Right kidney (tissue), 9 donors: ENCODE data around the gene PRKRA.

Experiments used
- DNase-seq: peaks from one replicate; pipeline ENCODE4 v3.0.0-alpha.2; 2016
- long read RNA-seq, 8 donors: transcript quantifications; one replicate each; lab custom pipeline, GENCODE V29; 2026

PRKRA gene
- long read RNA-seq, donor 1, transcript PRKRA-201 (8 exons, 1,826 nt): major isoform, 25 of 29 reads
- long read RNA-seq, donor 1, partial matches to known transcripts: 0 of 29 reads
- long read RNA-seq, donor 1, other reads (novel, unspliced or antisense): 0 of 29 reads
- long read RNA-seq, donor 2, transcript PRKRA-201 (8 exons, 1,826 nt): major isoform, 15 of 20 reads
- long read RNA-seq, donor 2, partial matches to known transcripts: 0 of 20 reads
- long read RNA-seq, donor 2, other reads (novel, unspliced or antisense): 0 of 20 reads
- long read RNA-seq, donor 3, transcript PRKRA-201 (8 exons, 1,826 nt): major isoform, 12 of 18 reads
- long read RNA-seq, donor 3, partial matches to known transcripts: 0 of 18 reads
- long read RNA-seq, donor 3, other reads (novel, unspliced or antisense): 0 of 18 reads
- long read RNA-seq, donor 4, transcript PRKRA-201 (8 exons, 1,826 nt): major isoform, 17 of 24 reads
- long read RNA-seq, donor 4, partial matches to known transcripts: 0 of 24 reads
- long read RNA-seq, donor 4, other reads (novel, unspliced or antisense): 0 of 24 reads
- long read RNA-seq, donor 5, transcript PRKRA-201 (8 exons, 1,826 nt): major isoform, 35 of 50 reads
- long read RNA-seq, donor 5, partial matches to known transcripts: 7 of 50 reads
- long read RNA-seq, donor 5, other reads (novel, unspliced or antisense): 0 of 50 reads
- long read RNA-seq, donor 6, transcript PRKRA-201 (8 exons, 1,826 nt): major isoform, 13 of 21 reads
- long read RNA-seq, donor 6, partial matches to known transcripts: 0 of 21 reads
- long read RNA-seq, donor 6, other reads (novel, unspliced or antisense): 0 of 21 reads
- long read RNA-seq, donor 7, transcript PRKRA-201 (8 exons, 1,826 nt): major isoform, 23 of 51 reads
- long read RNA-seq, donor 7, transcript PRKRA-208 (3 exons, 585 nt): minor isoform, 5 of 51 reads
- long read RNA-seq, donor 7, partial matches to known transcripts: 17 of 51 reads
- long read RNA-seq, donor 7, other reads (novel, unspliced or antisense): 0 of 51 reads
- long read RNA-seq, donor 8, transcript PRKRA-201 (8 exons, 1,826 nt): major isoform, 21 of 26 reads
- long read RNA-seq, donor 8, partial matches to known transcripts: 0 of 26 reads
- long read RNA-seq, donor 8, other reads (novel, unspliced or antisense): 0 of 26 reads

DNA sequence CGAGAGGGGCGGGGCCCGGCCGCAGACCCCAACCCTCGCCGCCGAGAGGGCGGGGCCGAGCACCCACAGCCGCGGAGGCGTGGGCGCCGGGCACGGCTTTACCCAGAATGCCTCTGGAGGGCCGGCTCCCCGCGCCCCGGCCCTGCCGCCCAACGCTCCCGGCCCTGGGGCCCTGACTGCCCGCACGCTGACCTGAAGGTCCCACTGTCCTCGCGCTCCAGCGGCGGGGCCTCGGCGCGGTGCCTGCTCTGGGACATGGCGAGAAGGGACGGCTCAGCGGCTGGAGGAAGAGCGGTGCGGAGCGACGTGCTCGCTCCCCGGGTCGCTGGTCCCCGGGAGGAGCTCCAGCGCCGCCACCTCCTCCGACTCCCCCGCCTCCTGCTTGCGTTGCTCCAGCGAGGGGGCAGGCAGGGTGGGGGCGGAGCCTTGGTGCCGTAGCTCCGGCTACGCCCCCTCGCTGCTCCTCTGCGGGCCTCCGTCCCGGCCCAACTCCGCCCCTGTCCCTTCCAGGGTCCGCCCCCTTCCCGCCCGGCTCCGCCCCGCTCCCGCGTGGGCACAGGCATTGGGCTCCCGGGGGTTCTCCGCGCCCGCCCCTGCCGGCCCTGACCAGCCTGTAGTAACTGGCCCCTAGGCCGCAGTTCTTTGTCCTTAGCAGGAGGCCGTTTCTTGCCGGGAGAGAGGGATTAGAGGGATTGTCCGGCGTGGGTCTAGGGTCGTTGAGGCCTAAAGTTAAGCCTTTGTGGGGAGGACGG is at the start of gene PRKRA, which contains the start of gene PJVK:
TSS of gene PRKRA (minus strand) at position 402 of the 752 bp plus-strand sequence. CDS start at position 257, 145 bp downstream.
TSS of gene PJVK (plus strand) at position 605 of the 752 bp plus-strand sequence. CDS start 2,032 bp downstream, outside the sequence.
- DNase-seq: peak; percentile 99

DNA sequence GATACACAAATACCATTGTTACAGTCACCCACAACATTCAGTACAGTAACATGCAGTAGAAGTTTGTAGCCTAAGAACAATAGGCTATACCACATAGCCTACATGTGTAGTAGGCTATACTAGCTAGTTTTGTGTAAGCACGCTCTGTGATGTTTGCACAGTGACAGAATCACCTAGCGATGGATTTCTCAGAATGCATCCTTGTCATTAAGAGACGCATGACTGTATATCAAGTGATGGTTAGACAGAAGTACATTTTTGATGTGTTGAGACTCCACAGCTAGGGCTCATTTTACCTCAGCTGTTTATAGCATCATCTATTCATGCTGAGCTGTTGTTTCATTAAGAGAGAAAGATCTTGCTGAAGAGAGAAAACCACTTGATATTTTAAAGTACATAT is 48.7 kb upstream of the PRKRA start:
- no peak for DNase-seq

DNA sequence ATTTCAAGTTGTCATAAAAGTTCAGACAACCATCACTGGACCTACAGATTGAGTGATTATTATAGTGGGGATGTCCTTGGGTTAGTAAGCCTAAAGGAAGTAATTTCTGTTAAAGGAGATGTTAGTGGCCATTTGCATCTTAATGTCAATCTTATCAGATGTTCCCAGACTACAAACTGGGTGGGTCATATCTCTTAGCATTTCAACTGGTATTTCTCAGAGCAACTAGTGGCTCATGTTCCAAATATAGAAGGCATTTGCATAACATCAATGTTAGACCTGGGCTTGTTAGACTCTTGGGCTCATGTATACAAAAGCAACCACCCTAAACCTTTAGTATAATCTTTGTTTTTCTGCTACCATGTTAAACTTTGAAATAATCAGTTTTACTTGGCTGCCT is 47.2 kb upstream of the PRKRA start:
- DNase-seq: no peak

DNA sequence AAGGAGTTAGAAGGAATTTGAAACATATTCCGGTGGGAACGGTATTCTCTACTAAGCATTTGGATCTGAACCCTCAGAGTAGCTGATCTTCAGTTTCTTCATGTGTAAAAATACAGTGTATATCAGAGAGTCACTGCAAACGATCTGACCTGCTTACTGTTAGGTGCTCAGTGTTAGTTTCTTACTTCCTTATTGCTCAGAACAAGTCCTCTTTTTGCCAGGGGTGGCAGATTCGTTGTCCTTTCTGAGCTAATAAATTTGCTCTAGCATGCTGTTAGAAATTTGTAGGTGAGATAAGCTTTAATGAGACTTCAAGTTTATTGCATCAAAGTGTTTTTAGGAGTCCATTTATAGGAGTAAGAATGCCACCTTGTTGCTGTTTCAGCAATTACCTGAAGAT is 45.1 kb upstream of the PRKRA start:
- no peak for DNase-seq

DNA sequence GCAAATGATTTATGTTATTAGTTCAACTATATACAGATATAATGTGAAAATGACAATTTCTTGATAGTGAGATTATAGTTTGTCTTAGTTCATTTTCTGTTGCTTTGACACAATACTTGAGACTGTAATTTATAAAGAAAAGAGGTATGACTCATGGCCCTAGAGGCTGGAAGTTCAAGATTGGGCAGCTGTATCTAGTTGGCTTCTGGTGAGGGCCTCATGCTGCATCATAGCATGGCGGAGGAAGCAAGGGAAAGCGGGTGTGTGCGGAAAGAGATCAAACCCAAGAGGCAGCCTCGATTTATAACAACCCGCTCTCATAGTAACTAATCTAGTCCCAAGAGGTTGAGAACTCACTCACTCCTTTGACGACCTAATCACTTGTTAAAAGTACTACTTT is 40.6 kb upstream of the PRKRA start:
- DNase-seq: no peak

DNA sequence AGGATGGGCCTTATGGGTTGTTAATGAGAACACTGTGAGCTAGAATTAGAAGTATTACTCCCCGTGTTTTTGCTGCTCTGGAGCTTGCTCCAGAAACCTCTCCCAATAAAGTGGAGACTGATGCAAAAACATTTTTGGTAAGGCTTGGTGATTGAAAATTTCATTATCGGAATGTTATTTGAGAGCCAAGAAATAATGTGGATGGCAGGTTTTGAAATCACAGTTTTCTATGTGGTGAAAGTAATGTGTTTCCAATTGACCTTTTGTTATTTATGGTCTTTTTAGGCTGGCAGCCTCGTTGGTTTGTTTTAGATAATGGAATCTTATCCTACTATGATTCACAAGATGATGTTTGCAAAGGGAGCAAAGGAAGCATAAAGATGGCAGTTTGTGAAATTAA is 34.4 kb upstream of the PRKRA start:
- DNase-seq: no peak

DNA sequence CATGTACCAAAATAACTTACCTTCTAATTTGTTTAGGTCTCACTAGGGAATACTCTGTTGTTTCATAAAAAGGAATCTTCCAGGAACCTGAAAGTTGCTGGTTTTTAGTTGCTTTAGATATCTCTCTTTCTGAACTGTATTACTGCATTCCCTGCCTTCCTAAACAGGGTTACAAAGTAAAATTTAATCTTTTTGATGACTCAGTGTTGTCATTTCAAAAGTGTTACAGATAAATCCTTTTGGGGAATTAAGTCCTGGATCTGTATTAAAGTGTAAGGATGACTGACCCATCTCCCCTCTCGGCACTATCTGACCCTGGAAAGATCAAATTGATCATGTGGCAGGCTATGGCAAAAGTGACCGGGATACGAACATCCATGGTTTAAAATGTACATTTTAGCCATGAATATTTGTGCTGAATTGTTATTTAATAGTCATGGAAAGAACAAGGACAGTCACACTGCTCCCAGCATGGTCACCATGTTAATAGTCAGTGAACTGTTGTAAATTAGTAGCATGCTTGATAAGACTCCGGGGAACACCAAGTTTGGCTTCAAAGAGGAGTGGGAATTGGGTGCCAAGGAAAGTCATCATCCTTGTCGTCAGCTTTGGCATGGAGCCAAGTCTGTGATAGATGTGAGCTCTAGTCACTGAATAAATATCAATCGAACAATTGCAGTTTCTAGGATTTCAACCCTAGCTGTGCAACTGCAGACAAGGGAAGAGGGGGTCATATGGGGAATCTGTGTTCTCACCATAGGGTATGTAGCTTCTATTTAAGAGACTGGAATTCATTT is 33.5 kb upstream of the PRKRA start:
- no peak for DNase-seq

DNA sequence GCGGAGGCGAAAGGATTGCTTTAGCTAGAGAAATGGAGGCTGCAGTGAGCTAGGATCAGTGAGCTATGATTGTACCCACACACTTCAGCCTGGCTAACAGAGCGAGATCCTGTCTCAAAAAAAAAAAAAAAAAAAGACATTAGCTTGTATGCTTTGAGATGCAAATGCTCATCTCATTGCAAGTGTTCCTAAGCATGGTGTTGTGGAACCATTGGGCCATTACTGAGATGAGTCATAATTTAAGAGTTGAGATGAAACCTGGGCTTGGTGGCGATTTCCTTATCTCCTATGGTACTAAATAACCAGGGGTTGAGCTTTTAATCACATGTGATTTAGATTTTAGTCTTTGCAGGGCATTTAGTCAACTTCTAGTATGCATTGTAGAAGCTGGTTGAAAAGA is 31.5 kb upstream of the PRKRA start:
- DNase-seq: no peak

DNA sequence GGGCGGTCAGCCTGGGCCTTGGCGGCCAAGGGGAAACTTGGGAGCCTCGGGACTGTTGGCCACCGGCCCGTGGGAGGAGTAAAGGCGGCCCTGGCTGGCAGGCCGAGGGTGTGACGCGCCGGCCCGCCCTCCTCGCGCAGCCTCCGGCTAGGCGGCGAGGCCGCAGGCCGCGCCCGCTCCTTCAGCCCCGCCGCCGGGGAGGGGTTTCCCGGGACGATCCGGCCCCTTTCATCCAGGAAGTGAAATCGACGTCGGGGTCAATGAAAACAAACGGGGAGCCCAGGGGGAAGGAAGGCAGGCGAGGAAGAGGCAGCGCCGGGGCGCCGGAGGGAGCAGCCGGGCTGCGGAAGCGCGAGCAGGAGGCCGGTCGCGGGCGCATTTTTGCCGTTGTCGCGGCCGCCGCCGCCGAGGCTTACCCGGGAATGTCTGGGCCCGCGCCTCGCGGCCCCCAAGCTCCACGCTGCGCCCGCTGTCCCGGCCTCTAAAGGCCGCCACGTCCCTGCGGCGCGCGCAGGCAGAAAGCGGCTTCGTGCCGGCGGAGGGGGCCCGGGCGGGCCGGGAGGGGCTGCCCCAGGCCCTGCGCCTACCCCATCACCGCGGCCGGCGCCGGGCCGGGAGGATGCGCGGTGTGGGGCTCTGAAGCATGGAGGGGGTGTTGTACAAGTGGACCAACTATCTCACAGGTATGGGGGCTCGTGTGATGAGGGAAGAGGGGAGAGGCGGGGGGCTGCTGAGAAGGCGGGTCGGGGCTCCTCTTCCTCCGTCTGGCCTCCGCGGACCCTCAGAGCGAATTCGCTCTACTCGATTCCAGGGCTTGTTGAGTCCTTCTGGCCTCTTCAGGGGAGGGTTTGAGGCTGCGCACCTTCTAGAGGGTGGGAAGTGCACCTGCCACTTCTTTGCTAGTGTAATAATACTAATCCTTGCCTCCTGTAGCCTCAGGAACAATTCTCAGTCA is 29.5 kb upstream of the PRKRA start, which contains the start of gene PLEKHA3:
TSS of gene PLEKHA3 (plus strand) at position 231 of the 955 bp plus-strand sequence. CDS start at position 644, 413 bp downstream.
- DNase-seq: peak; percentile 98

DNA sequence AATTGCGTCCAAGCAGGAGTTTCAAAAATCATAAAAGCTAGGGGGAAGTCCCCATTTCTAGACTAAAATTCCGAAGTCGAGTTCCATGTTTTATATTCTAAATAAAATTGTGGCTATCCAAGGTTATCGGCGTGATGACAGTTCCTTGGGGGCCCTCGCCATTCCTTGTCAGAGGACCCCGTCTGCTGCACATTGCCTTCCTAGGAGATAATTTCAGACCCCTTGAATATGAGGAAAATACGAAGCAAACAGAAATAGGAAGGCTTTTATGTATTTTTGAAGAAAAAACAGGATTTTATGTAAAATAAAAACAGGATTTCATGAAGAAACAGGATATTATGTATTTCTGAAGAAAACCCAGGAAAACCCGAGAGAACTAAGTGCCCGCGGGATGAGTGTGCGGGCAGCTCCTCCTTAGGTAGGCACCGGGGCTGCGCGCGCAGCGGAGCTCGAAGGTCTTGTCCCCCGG is 28.8 kb upstream of the PRKRA start:
- no peak for DNase-seq

DNA sequence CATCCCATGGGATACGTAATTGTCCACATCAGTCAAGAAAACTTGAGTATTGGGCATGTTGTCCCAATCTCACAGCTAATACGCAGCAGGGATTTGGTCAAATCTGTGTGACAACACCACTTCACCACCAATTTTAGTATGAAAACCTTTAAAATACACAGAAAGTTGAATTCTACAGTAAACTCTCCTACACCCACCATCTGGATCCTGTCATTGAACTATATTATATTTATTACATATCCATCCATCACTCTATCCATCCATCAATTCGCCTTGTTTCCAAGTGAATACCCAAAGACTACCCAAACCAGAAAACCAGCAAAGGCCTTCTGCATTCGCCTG is 28.3 kb upstream of the PRKRA start:
- no peak for DNase-seq

DNA sequence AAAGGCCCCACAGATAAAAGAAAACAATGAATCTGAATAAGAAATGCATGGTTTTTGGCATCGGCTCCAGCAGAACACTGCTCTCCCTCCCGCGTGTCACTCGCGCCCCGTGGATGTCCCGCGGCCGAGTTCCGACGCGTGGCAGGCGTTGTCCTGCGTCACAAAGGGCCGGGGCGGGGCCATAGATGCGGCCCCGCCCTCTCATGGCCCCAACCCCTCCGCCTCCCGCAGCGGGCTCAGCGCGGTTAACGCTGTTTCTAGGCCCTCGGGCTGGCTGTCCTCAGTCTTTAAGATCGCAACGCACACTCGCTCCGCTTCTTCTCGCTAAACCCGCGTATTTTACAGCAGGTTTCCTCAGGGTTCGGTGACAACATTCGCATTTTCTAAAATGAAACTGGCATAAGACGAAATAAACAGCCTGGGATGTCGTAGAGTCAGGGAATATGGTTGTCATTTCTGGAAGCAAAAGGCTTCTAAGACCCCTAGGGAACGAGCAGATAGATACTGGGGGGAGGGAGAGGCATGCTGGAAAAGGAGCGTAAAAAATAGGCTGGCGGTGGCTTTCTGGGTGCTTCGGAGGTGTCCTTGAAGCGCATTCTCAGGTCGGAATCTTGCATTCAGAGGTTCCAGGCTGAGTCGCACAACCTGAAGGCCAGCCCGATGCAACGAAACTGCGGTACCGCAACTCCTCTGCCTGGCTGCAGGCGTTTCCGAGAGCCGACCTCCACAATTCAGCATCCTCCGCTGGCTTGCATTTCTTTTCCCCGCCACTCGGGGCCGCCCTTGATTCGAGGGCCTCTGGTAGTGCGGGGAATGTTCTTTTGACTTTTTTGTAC is 27.7 kb upstream of the PRKRA start, which contains the start of gene FKBP7:
TSS of gene FKBP7 (minus strand) at position 162 of the 836 bp plus-strand sequence. CDS start at position 61, 101 bp downstream.
- DNase-seq: peak; percentile 91

DNA sequence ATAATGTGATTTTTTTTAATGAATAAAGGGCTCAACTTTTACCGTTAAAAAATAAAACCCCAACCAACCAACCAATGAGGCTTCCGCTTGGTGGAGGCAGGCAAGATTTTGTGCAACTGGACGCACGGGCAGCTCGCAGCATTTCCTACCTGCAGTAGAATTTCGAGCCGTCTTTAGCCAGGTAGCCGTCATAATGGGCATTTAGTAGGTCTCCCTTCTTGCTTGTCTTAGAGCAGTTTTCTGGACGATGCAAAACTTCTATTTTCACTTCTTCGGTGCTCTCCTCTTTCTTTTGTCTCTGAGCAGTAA is 27.1 kb upstream of the PRKRA start:
- DNase-seq: no peak

DNA sequence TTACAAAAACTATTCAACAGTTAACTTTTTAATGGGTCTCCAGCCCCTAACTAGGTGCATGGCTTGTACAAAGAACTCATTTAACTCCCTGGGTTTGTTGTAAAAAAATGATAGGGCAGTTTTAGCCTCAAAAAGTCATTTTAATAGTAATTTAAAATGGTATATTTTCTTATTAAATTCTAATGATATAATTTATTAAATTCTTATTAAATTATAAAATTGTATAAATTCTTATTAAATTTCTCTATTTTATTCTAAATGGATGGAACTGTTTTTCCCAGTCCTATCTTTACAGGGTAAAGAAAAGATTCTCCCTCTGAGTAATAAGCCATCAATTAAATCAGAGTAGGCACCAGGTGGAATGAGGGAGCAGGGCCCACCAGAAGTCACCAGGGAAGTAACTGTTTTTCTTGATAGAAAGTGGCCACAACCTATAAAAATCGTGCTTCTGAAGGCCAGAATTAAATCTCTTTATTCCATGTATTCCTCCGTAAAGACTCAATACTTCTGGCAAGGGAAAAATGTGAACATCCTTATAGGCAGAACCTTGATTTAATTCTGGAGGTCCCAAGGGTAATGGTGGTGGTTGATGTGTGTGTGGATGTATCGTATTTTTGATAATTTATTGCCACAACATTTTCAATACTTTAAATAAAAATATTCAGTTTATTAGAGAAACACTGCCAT is 26.6 kb upstream of the PRKRA start:
- no peak for DNase-seq

DNA sequence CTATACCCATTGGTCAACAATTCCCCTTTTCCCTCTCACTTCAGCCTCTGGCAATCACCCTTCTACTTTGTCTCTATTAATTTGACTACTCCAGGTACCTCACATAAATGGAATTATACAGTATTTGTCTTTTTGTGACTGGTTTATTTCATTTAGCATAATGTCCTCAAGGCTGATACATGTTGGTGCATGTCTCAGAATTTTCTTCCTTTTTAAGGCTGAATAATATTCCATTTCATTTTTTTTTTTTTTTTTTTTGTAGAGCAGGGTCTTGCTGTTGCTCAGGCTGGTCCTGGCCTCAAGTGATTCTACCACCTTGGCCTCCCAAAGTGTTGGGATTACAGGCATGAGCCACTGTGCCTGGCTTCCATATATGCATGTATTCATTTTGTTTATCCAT is 25.5 kb upstream of the PRKRA start:
- DNase-seq: no peak

DNA sequence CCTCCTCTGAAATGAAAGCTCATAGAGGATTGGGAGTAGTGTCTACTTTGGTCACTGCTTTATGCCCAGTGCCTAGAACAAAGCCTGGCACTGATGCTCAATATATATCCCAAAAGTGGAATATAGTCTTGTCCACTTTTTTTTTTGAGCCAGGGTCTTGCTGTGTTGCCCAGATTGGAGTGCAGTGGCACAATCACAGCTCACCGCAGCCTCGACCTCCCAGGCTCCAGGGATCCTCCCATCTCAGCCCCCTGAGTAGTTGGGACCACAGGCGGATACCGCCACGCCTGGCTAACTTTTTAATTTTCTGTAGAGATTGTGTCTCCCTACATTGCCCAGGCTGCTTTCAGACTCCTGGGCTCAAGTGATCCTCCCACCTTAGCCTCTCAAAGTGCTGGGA is 23.6 kb upstream of the PRKRA start:
- DNase-seq: no peak

DNA sequence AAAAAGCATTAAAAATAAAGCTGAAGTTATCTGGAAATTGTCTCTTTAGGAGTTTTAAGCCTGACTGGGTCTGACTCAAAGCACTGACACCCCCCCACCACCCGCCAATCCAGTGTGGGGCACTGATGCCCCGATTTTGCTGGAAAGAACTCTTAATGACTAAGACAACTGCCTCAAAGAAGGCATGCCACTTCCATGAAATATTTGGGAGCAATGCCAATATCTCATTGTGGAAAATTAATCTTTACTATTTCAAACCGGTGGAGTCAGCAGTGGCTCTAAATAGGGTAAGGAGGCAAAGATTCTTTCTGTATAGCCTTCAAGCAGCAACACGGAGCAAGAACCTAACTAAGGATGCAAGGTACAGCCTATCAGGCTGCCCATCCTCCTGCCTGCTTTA is 23.0 kb upstream of the PRKRA start:
- no peak for DNase-seq

DNA sequence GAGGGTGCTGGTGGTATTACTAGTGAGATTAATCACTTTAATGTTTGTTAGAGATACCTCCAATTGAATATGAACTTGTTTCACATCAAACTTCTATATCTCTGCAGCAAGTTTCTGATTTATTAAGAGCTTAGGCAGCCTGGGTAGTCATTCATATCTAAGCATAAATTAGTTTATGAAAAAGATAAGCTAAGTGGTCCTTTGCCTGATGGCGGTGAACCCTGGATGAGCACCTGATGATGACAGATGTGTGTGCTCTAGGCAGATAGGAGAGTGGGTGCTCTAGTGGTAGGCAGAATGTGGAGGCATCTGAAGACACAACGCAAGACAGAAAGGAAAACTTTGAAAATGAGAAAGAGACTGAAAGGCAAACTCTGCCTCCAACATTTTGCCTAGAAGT is 22.4 kb upstream of the PRKRA start:
- no peak for DNase-seq
